NCI-H774 (cell line): ENCODE measurements around the gene CDH23.

Source experiments
- DNase-seq: peaks from one replicate; lab custom pipeline; 2025; lab: John Stamatoyannopoulos, UW

The CDH23 gene

DNA sequence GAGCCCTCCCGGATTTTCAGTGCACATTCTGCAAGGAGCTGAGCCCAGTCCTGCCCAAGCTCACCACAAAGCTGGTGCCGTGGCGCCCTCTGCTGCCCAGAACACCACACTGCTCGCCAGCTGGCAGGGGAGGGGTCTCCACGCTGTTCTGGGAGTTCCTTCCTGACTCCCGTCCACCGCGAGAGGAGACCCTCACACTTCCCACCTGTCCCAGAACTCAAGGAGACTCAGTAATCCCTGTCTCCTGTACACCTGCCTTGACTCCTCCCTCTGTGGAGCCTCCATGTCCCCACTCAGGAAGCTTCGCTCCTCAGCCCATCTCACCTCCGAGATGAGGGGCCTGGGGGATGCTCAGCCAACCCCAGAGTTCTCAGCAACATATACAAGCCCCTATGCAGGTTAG is 311.6 kb downstream of the CDH23 start:
- DNase-seq = no peak

DNA sequence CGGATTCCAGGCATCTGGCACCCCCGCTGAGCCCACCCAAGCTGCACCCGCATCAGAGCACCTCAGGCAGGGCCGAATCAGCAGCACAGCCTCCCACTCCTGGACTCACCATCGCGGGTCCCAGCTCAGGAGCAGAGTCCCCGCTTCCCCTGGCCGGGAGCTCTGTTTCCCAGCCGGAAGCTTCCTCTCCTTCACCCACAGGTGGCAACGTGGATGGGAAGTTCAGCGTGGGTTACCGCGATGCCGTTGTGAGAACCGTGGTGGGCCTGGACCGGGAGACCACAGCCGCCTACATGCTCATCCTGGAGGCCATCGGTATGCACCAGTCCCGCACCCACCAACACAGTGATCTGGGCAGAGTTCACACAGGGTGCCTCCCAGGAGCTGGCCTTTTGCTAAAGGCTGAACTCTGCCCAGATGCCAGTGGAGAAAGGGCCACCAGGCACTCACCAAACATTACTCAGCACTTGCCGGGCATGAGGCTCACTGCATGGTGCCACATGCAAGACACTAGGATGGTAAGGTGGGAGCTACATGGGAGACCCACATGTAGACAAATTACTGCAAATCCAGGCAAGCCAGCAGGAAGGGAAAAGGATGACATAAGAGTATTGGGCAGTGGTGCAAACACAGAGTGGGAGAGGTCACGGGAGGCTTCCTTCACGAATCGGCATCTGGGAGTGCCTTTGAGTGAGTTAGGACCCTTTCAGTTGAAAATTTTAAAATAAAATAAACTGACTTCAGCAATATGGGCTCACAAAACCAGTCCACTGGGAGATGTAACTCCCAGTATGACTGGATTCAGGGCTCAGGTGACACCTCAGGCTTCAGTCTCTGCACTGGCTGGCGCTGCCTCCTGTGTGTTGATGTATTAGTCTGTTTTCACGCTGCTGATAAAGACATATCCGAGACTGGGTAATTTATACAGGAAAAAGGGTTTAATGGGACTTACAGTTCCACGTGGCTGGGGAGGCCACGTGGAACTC is 312.5 kb downstream of the CDH23 start:
- no peak for DNase-seq

DNA sequence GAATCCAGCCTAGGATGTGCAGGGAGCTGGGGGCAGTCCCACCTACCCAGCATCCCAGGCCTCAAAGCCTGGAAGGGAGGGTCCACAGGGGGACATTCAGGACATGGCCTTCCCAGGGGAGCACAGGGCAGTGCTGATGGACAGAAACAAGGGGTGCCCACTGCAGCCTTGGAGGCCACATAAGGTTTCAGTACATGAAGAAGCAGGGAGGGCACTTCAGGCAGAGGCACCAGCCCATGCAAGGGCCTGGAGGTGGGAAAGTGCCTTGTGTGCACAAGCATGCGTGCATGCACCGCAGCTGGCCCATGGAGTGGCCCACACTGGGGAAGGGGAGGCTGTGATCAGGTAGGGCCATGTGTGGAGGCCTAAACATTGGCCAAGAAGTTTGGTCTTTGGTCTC is 313.8 kb downstream of the CDH23 start:
- DNase-seq = no peak

DNA sequence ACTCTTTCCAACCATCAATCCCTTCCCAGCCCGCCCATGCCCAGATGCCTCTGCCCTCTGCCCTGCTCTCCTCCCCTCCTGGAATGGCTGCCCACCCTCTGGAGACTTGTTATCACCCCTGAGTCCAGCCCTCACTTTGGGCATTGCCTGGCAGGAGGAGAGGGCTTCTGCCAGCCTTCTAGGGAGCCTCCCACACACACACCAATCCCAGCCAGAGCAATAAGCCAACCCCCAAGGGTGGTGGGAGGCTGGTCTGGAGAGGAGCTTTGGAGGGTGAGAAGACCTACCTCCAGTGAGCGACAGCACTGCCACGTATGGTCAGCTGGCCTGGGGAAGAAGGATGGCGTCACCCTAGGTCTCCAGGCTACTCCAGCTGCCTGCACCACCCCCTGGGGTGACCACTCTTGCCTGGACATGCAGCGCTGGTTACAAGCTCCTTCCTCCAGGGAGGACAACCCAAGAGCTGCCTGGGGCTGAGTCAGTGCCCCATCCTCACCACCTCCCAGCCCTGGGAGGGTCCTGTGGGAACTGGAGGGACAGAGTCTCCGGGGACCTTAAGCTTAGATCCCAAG is 314.4 kb downstream of the CDH23 start:
- DNase-seq = no peak

DNA sequence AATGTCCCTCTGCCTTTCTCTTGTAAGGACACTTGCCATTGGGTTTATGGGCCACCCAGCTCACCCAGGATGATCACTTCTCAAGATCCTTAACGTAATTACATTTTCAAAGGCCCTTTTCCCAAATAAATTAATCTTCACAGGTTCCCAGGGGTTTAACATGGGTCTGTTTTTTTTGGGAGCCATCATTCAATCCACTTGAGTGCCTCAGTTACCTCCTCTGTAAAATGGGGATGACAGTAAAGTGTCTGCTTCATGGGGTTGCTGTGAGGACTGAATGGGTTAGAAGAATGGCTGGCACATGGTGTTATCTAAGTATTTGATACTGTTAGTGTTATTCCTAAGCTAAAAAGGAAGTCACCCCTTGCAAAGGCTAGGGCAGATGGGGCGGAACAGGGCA is 315.4 kb downstream of the CDH23 start:
- DNase-seq = no peak

DNA sequence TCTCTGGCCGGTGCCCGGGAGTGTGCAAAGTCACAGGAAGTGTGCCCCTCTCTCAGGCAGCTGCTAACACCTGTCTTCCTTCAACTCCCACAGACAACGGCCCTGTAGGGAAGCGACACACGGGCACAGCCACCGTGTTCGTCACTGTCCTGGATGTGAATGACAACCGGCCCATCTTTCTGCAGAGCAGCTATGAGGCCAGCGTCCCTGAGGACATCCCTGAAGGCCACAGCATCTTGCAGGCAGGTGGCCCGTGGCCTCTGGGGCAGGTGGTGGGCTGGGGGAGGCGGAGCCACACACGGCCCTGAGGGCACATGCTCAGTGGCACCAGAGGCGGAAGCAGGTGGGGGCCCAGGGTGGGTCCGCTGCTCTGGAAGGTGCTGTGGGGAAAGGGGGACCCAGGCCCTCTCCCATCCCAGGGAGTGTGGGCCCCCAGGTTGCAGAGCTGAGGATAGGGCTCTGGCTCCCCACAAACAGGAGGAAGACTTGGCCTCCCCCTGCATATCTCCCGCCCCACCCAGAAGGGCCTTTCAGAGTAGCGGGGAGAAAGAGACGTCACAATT is 315.9 kb downstream of the CDH23 start:
- no peak for DNase-seq

DNA sequence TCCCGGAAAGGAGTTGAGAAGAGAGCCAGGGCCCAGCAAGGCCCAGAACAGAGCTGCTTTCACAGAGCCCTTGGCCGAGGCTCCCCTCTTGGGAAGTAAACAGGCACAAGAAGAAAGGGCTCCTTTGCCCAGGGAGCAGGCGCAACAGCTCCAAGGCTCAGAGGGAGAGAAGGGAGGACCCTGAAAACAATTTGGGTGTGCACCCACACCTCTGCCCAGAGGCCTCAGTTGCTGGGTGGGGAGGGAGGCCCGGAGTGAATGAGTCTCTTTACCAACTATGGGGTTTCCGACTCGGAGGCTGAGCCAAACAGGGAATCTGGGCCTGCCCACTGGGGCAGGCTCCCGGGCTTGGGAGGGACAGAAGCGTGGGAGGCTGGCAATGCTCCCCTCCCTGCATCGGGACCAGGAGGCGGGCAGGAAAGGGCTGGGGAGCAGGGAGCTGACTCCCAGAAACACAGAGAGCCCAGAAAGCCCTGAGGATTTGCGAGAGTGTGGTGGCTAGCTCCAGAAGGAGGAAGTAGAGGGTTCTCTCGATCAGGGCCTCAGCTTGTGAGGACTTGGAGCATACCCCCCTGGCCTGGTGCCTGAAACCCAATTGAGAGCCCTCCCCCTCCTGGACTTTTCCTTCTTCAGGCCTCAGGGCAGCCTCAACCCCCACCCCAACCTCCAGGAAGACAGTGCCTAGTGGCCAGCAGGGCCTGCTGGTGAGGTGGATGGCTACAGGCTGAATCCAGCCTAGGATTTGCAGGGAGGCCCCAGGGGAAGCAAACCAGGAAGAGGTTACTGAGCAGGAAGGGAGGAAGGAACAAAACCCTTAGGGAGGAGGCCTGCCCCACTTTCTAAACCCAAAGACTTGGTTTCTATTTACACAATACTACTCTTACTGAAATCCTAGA is 316.7 kb downstream of the CDH23 start:
- DNase-seq = no peak

DNA sequence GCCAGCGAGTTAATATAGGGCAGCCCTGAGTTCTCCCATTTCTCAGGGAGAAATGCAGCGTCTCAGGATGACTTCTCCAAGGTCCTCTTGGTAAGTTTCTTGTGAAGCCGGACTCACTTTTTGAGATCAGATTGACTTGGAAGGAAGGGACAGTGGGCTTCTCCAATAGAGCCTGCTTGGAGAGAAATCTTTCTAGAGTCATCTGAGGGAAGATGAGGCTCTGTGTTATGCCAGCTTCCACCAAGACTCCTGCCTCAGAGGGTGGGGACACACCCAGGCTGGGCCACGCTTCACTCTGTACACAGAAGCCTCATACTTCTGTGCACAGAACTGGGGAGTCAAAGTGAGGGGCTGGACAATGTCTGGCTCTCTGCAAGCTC is 317.3 kb downstream of the CDH23 start:
- no peak for DNase-seq

DNA sequence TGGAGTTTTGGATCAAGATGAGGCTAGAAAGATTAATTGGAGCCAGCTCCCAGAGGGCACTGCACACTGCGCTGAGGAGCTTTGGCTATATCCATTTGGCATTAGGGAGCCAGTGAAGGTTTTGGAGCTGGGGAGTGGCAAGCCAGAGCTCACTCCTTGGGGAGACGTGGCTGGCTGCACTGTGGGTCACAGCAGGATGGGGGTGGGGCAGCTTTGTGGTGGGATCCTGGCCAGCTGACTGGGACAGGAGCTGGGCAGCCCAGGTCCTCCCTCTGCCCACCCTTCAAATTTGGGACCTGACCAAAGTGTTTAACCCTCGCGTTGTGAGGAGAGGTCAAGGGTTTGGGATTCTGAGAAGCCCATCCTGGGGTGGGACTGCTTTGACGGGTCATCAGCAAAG is 317.9 kb downstream of the CDH23 start:
- no peak for DNase-seq

DNA sequence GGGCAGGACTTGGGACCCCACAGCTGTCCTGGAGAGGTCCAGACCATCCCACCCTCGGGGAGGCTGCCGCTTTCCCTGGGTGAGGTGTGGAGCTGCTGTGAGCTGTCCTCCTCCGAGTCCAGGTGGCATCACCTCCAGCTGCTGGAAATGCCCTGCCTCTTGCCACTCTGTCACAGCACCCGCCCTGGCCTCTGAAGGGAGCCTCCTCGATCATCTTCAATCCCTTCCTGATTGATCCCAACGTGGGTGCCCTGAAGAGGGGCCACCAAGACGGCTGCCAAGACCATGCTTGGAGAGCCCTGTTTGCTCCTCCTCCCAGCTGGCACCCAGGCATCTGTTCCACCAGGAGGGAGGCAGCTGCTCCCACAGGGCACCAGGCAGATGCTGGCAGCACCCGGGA is 318.3 kb downstream of the CDH23 start:
- no peak for DNase-seq

DNA sequence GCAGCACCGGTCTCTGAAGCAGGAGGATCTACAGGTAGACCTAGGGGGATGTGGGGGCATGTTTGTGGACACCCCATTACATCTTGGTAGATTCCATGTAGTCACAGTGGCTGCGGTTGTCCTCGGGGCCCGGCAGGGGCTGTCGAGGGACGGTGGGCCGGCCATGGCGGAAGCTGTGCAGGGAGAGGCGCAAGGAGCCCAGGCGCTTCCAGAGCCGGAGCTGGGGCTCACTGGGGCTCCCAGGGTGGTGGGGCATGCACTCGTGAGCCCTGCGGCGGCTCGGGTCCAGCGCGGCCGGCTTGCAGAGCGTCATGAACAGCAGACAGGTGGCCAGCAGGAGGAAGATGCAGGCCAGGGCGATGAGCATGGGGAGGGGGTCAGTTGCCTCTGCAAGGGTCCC is 319.1 kb downstream of the CDH23 start:
- no peak for DNase-seq

DNA sequence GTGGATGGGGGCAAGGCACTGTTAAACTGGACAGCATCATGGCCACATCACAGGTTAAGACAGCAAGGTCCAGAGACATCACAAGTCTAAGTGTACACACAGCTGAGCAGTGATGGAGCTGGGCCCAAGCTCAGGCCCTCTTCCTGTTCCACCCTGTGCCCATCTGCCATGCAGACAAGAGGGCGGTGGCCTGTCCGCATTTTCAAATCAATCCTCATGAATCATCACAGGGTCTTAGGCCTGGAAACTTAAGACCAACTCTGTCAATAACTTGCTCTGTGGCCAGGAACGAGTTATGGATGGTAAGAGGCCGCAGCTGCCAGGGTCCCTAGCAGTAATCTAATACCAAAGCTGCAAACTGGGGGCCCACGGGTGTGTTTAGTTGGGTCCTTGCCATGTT is 319.7 kb downstream of the CDH23 start:
- no peak for DNase-seq

DNA sequence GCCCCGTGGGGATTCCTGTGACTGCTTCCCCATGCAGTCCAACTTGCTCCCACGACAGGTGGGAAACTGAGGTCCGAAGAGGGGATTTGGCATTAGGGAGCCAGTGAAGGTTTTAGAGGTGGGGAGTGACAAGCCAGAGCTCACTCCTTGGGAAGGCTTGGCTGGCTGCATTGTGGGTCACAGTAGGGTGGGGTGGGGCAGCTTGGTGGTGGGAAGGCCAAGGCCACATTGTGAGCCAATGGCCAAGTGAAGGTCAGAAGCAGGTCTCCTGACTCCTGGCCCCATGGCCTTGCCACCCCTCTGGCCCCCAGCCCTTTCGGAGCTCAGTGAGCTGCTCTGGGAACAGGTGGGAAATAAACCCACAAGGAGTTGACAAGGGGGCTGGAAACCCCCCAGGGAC is 320.3 kb downstream of the CDH23 start:
- DNase-seq = no peak

DNA sequence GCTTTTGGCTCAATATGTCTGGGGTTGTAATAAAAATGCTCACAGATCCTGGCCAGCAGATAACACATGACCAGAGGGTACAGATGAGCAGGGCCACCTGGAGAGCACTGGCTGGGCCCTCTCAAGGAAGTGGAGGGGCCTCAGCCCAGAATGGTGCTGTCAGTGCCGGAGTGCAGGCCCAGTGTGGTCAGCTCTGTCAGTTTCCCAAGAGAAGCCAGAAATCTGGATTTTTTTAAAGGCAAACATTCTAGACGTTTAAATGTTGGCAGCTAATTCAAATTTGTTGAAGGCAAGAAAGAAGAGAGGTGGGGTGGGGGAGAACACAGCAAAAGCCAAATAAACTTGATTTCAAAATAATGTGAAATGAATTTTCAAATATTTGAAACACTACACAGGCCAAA is 320.8 kb downstream of the CDH23 start:
- DNase-seq = no peak

DNA sequence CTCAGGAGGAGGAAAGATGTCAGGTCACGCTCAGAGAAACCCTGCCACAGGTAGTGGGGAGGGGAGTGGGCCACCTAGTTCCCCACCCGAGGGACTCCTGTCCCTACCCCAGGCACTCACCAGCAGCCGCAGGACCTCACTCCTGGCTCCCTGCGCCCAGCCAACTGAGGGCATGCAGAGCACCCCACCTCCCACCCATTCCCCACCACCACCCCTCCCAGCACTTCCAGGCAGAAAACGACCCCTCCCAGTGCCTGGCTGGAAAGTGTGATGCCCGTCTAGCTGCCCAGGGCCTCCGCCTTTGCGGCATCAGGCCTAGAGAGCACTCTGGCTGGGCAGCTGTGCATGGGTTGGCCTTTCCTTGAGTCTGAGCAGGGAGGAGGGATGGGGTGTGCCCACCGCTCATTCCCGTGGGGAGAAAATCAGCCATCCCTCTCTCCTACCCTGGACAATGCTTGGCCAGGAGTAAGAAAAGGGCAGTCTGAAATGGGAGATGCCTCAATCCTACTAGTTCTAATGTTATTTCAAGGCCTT is 321.5 kb downstream of the CDH23 start:
- no peak for DNase-seq

DNA sequence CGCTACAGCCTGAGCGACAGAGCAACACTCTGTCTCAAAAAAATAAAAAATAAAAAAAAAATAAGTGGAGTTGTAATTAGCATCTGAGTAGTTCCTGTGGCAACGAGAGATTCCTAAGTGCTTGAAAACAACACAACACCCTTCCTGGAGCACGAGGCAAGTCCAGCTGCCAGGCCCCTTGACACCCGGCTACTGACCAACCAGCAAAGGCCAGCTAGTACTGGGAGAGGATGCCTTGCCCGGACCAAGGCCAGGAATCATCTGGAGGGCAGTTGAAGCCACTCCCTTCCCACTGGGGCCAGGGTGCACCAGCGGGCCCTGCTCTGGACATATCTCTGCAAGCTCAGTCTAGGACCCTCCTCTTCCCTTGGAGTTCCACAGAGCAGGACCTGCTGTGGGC is 322.3 kb downstream of the CDH23 start:
- no peak for DNase-seq

DNA sequence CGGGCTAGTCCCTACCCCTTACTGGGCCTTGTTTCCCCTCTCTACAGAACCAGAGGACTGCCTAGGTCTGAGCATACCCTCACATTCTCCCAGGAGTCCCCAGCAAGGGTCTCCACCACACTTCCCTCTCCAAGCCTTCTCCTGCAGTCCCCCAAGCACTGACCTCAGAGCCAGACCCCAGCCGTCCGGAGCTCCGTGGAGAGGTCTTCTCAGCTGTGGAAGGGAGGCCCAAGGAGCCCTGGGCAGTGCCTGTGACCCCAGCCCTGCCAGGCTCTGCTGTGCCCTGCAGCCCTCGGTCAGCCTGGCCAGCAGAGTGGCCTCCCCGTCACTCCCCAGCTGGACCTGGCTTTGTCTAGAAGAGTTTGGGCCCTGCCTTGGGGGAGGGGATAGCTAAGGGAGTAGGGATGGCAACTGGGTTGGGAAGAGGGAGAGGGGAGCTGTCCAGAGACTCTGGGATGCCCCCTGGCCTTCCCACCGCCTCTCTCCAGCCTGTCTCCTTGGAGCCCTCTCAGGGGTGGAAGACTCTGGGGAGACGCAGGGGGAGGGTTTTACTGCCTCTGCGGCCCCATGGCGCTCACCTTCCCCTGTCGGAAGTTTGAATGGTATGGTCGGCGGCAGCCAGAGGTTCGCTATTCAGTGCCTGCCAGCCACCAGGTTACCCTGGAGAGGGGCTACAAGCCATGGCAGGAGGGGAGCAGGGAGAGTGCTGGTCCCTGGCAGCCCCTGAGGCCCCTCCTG is 322.9 kb downstream of the CDH23 start, which contains the start of gene C10orf105:
Gene C10orf105, minus strand, starts transcription at position 315 of the 738 bp plus-strand sequence. CDS start 3,441 bp downstream, outside the sequence.
- DNase-seq = no peak

DNA sequence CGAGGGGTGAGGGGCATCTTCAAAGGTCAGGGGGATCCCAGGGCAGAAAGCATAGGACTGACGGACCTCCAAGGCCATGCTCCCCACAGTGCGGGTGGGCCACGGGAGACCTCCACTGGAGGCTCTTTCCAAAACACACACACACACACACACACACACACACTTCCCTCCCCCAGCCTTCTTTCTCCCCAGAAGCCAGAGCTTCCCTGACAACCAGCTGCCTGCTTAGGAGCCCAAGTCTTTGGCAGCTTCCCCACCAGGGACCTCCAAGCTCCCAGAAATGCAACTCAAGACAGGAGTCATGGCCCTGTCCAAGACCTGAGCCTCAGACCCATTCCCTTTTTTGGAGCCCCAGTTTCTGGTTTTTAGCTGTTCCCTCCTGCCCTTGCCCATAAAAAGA is 323.6 kb downstream of the CDH23 start:
- DNase-seq = no peak

DNA sequence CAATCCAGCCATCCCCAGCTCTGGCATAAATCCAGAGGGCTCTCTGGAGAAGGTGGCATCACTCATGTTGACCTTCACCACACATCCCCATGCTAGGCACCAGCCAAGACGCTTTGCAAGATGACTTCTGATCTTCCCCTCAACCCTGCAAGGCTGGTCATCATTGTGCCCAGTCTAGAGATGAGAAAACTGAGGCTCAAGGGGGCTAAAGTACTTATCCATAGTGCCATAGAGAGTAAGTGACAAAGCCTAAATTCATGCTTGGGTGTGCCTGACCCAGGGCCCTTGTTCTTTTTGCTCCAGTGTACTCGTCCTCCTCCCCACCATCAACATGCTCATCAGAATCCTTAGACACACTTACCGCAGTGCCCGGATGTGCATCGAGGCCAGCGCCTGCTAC is 324.6 kb downstream of the CDH23 start:
- no peak for DNase-seq

DNA sequence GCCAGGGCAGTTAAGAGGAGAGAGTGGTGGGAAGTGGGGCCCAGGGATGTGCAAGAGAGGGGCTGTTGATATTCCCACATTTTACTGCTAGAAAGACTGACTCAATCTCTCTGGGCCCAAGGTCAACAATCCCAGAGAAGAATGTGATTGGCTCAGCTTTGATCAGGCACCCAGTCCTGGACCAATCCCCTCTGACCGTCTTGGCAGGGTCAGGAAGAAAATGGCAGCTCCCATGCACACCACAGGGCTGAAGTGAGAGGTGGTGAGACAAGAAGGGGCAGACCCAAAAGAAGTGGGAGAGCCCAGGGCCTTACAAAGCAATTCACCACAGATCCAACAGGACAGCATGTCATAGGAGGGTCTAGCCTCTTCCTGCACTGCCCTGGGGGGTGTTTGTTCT is 326.1 kb downstream of the CDH23 start:
- DNase-seq = no peak

DNA sequence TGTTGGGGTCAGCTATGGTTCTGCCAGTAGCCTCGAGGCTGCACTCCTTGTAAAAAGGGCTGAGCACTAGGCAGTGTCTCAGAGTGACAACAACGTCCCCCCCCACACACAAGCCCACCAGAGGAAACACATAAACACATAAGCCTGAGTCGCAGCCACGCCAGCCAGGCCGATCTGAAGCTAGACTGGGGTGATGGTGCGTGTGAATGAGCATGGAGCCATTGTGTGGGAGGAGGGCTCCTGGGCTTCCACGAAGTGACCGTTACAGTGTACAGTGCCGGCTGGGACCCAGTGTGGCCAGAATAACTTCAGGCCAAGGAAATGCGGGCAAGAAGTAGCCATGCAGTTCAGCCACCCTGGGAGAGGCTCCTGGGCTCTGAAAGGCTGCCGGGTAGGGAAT is 326.6 kb downstream of the CDH23 start:
- DNase-seq = no peak
